AG09309 (cell line): ENCODE results near the gene MCU.

Experiments used
- DNase-seq: peaks from one replicate; pipeline ENCODE4 v3.0.0-alpha.2; 2010; ENCODE audit warnings: low read depth
- H3K4me3 ChIP-seq: 2 replicates; pipeline ENCODE4 v1.5.1; 2011; ENCODE audit warnings: mild to moderate bottlenecking, low read depth, low read length, moderate library complexity; ENCODE audit not compliant: control insufficient read depth
- TF ChIP-seq, protein P1 (sequence below): IDR thresholded peaks from 2 replicates; pipeline ENCODE4 v1.5.1; 2011; ENCODE audit warnings: mild to moderate bottlenecking, low read depth, low read length, inconsistent platforms; ENCODE audit not compliant: insufficient read depth, control insufficient read depth; ENCODE audit errors: missing control alignments

Gene MCU

DNA sequence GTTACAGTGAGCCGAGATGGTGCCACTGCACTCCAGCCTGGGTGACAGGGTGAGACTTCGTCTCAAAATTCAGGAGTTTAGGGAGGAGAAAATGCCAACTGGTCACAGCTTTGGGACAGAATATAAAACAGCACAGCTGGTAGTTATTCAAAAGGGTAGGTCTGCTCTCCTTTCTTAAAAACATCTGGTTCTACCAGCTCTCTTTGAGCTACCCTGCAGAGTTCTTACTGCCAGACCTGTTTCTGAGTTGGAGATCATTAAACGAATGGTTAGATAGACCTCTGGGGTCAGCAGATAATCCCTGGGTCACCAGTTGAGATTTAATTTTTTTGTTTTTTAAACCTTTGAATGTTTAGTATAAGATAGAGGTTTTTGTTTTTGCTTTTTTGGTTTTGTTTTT lies 52.6 kb downstream of the MCU start:
- DNase-seq: no peak
- TF ChIP-seq, protein P1, sequence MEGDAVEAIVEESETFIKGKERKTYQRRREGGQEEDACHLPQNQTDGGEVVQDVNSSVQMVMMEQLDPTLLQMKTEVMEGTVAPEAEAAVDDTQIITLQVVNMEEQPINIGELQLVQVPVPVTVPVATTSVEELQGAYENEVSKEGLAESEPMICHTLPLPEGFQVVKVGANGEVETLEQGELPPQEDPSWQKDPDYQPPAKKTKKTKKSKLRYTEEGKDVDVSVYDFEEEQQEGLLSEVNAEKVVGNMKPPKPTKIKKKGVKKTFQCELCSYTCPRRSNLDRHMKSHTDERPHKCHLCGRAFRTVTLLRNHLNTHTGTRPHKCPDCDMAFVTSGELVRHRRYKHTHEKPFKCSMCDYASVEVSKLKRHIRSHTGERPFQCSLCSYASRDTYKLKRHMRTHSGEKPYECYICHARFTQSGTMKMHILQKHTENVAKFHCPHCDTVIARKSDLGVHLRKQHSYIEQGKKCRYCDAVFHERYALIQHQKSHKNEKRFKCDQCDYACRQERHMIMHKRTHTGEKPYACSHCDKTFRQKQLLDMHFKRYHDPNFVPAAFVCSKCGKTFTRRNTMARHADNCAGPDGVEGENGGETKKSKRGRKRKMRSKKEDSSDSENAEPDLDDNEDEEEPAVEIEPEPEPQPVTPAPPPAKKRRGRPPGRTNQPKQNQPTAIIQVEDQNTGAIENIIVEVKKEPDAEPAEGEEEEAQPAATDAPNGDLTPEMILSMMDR: no peak
- no peak overlapping the region for H3K4me3 ChIP-seq

DNA sequence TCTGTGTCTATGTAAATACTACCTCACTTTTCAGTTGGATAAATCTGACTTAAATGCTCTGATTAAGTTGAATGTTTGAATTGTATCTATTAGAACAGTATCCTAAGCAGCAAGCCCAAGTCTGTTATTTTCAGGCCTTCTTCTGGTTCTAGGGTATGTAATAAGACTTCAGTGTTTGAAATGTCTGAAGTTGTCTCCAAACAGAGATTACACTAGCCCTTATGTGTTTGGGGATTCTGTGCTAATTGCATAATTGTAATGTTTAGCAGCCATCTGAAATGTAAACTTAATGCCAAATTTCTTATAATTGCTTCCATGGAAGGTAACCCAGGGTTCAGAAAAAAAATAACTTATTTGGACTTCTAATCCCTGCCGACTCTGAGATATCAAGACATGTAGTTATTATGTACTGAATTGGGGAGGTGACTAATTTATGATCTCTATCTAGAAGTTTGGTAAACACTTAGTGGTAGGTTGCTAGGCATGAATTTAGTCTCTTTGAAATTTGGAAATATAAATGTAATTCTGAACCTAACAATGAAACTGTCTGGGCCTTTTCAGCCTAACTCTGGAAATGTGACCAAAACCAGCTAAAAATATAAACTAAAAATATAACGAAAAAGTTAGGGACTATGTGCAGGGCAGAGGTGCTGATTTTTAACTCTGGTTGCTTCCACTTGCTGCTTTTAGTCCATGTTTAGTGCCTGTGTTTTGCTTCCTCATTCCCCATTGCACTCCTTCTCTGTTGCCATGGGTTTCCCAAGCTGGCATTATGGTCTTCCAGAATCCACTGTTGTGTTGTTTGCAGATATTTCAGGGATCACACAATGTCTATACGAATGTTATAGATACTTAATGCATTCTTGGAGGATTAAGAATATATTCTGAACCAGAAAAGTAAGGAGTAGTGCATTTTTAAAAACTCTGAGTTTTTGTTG lies 54.8 kb downstream of the MCU start:
- TF ChIP-seq, protein P1: no peak
- H3K4me3 ChIP-seq: no peak overlapping the region
- DNase-seq: no peak

DNA sequence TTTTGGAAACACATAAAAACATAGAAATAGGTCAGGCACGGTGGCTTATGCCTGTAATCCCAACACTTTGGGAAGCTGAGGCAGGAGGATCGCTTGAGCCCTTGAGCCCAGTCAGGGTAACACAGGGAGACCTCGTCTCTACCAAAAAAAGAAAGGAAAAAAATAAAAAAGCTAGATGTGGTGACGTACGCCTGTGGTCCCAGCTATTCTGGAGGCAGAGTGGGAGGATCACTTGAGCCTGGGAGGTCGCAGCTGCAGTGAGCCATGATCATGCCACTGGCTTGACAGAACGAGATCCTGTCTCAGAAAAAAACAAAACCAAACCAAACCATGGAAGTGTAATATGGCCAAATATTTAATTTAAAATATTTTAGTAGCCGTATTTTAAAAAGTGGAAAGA lies 55.6 kb downstream of the MCU start:
- H3K4me3 ChIP-seq: no peak overlapping the region
- TF ChIP-seq, protein P1: no peak
- no peak for DNase-seq

DNA sequence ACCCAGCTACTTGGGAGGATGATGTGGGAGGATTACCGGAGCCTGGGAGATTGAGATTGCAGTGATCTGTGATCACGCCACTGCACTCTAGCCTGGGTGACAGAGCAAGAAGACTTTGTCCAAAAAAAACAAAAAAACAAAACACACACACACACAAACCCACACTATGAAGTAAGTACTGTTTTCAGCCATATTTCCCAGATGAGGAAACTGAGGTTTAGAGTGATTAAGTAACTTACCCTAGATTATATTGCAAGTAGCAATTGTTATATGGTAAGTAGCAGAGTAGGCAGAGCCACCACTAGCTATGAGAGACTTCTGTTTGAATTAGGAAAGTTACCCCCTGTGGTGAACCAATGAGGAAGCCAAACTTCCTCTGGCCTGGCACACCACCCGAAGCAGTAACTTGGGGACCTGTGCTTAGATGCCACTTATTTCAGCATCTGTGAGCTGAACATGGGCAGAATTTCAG lies 61.9 kb downstream of the MCU start:
- TF ChIP-seq, protein P1: no peak
- DNase-seq: no peak

DNA sequence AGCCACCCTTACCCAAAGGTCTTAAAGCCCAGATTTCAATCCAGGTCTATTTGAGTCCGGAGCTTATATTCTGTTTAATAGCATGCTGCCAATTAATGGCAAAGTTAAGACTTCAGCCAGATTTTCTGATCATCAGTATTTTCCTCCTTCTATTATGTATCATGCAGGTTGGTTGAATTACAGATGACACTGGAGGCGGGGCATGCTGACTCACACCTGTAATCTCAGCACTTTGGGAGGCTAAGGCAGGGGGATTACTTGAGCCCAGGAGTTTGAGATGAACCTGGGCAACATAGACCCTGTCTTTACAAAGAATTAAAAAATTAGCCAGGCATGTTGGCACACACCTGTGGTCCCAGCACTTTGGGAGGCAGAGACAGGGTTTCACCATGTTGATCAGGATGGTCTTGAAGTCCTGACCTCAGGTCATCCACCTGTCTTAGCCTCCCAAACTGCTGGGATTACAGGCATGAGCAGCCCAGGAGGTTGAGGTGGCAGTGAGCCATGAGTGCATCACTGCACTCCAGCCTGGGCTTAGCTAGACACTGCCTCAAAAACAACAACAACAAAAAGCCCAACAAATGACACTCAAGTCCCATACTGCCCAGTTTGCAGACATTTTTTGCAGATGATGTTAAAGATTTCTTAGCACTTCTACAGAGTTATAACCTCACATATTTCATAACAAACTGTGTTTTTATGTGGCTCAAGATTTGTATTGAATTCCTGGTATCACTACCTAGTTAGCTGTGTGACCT lies 62.5 kb downstream of the MCU start:
- no peak overlapping the region for H3K4me3 ChIP-seq
- DNase-seq: no peak
- TF ChIP-seq, protein P1: no peak

More for the DNA sequence above, 61.9 kb downstream of the MCU start:
- no peak overlapping the region for H3K4me3 ChIP-seq

DNA sequence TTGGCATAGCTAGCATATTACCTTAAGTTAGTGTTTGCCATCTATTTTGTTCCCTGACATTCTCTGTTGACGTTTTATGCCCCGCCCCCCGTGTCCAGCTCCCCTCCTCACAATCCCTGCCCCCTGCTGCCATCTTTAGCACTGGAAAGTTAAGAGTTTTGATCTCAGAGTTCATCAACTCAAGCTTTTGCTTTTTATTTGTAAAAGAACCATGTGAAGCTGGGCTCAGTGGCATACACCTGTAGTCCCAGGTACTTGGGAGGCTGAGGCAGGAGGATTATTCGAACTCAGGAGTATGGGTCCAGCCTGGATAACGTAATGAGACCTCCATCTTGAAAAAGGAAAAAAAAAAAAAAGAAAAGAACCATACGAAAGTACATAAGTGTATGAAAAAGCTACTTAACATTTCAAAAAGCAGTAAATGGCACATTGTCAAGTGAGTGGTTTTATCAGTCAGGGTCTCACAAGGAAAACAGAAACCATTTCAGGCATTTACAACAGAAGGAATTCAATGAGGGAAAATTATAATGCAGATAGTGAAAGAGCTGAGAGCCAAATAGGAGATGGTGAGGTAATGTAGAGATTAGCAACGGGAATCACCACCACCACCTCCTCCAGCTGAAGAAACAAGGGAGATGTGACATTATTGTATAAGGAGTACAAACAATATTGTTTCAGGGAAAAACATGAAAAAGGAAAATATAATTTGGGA lies 64.9 kb downstream of the MCU start:
- TF ChIP-seq, protein P1: no peak
- H3K4me3 ChIP-seq: no peak overlapping the region
- no peak for DNase-seq
